ENCODE results near the gene VAV3.

- TF ChIP-seq CTCF (IDR thresholded peaks at IDR 0.05) (no peak), POLR2AphosphoS5 (IDR thresholded peaks at IDR 0.05) (no peak), EP300 (IDR thresholded peaks at IDR 0.05) (no peak)
These were observed 98.1 kb downstream of the VAV3 start for GRCh38 chr1:107866870-107867269.
